ENCODE data around the gene SPOCK1. TPM values are rescaled to one million over a fixed set of nuclear protein-coding genes. Genes with fewer than 3 reads are reported as not detected.

Gene SPOCK1
- total RNA-seq, 1 experiment from 2014 or later = 10.9 TPM

DNA sequence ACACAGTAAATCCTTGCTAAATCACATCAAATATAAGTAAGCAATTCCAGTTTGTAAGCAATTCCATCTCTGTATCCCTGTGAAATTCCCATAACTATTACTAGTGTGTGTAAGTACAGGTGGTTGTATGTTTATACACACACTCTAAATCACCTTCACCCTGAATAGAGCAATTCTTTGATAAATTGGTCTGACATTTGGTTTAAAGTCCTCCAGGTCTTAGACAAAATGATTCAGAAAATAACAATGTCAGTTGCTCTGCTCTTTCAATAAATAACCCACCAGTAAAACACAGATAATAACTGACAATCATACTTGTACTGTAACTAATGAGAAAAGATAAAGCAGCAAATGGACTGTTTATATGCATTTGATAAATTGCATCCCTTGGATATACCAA, 226.3 kb downstream of the SPOCK1 start:
- Histone ChIP-seq H2BK20ac (ENCODE audit: low read depth, low read length, poor library complexity, severe bottlenecking) (no peak overlapping the region), H2AFZ (ENCODE audit: low read length) (no peak overlapping the region), H3K27me3 (ENCODE audit: insufficient read depth, low read length) (no peaks in the 10 kb centered on the region), H2AK5ac (ENCODE audit: insufficient read length, low read length) (no peak overlapping the region), H3K23ac (ENCODE audit: insufficient read length, low read depth, low read length) (no peak overlapping the region), H3K4ac (ENCODE audit: low read depth, low read length) (no peak overlapping the region), H3K4me1 (ENCODE audit: insufficient read depth, low read length) (no peaks in the 10 kb centered on the region), H4K20me1 (ENCODE audit: control insufficient read depth, insufficient read depth, insufficient read length) (no peaks in the 10 kb centered on the region), H4K91ac (ENCODE audit: insufficient read length, low read depth, low read length) (no peak overlapping the region), H4K5ac (ENCODE audit: insufficient read length, low read depth, low read length) (no peak overlapping the region), H3K4me2 (ENCODE audit: insufficient read depth, insufficient read length, low read length) (no peak overlapping the region), H3K18ac (ENCODE audit: insufficient read length, low read depth, low read length) (no peak overlapping the region), H3K9me3 (ENCODE audit: control insufficient read depth, low read depth, low read length) (no peaks in the 10 kb centered on the region), H2BK120ac (ENCODE audit: low read depth, low read length, poor library complexity, severe bottlenecking) (no peak overlapping the region), H3K14ac (ENCODE audit: insufficient read depth, low read length) (no peak overlapping the region), H3K56ac (ENCODE audit: insufficient read length, low read depth, low read length) (no peak overlapping the region), H3K9ac (ENCODE audit: extremely low read depth, insufficient read length, low read length) (no peak overlapping the region), H3K27ac (ENCODE audit: insufficient read length, low read depth, low read length) (no peak overlapping the region), H2BK5ac (ENCODE audit: insufficient read length, low read length) (no peak overlapping the region), H3K79me2 (ENCODE audit: insufficient read depth, low read length) (no peaks in the 10 kb centered on the region), H3K23me2 (ENCODE audit: insufficient read length, low read depth, low read length, poor library complexity, severe bottlenecking) (no peaks in the 10 kb centered on the region), H2BK15ac (ENCODE audit: low read depth, low read length) (no peak overlapping the region), H3T11ph (ENCODE audit: low read length) (no peak overlapping the region), H2BK12ac (ENCODE audit: insufficient read length, low read depth, low read length) (no peak overlapping the region), H3K79me1 (ENCODE audit: insufficient read depth, low read depth, low read length, poor library complexity, severe bottlenecking) (no peaks in the 10 kb centered on the region), H4K8ac (replicated peaks; ENCODE audit: insufficient read length, low read depth, low read length) (no peak overlapping the region)
- no peak for DNase-seq
- Mint-ChIP-seq H3K27me3 (ENCODE audit: low read depth) (no peaks in the 10 kb centered on the region), H3K4me1 (peaks cover 3 to 4% of the 10 kb centered on the region in 2 experiments; a peak in 2 of 4 replicates), H3K9me3 (no peaks in the 10 kb centered on the region), H3K27ac (no peak overlapping the region), H3K4me3 (no peak overlapping the region), H3K36me3 (ENCODE audit: insufficient read depth in 1 of 3, low read depth in 3 of 3) (no peaks in the 10 kb centered on the region)
- TF ChIP-seq, protein P1, sequence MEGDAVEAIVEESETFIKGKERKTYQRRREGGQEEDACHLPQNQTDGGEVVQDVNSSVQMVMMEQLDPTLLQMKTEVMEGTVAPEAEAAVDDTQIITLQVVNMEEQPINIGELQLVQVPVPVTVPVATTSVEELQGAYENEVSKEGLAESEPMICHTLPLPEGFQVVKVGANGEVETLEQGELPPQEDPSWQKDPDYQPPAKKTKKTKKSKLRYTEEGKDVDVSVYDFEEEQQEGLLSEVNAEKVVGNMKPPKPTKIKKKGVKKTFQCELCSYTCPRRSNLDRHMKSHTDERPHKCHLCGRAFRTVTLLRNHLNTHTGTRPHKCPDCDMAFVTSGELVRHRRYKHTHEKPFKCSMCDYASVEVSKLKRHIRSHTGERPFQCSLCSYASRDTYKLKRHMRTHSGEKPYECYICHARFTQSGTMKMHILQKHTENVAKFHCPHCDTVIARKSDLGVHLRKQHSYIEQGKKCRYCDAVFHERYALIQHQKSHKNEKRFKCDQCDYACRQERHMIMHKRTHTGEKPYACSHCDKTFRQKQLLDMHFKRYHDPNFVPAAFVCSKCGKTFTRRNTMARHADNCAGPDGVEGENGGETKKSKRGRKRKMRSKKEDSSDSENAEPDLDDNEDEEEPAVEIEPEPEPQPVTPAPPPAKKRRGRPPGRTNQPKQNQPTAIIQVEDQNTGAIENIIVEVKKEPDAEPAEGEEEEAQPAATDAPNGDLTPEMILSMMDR (conservative IDR thresholded peaks at IDR 0.05) = no peak

Data from H9 (cell line).